T-helper 9 cell (primary cell): ENCODE results near the gene CACNA1B.
"Not testable (repeated sequence)": the region's sequence is repeated elsewhere in the genome, so short reads cannot be mapped to it uniquely, and the experiment has no call there.

Source experiments
- DNase-seq: peaks from one replicate; pipeline ENCODE4 v3.0.0-alpha.2; 2020

The CACNA1B gene

GRCh38 chr9:138119202-138120027 is 241.8 kb downstream of the CACNA1B start:
- DNase-seq: no peak

GRCh38 chr9:138120072-138120471 is 242.5 kb downstream of the CACNA1B start:
- DNase-seq: no peak

GRCh38 chr9:138120511-138121437 is 243.2 kb downstream of the CACNA1B start:
- no peak for DNase-seq

GRCh38 chr9:138121438-138122050 is 244.0 kb downstream of the CACNA1B start:
- no peak for DNase-seq

- no peak for DNase-seq
These were observed 244.6 kb downstream of the CACNA1B start for GRCh38 chr9:138122201-138122600.

GRCh38 chr9:138122676-138123075 is 245.1 kb downstream of the CACNA1B start:
- no peak for DNase-seq

- no peak for DNase-seq
These were observed 245.5 kb downstream of the CACNA1B start for GRCh38 chr9:138123086-138123485.

- not testable (repeated sequence) for DNase-seq
These were observed 248.7 kb downstream of the CACNA1B start for GRCh38 chr9:138126090-138126857.

GRCh38 chr9:138126858-138127584 is 249.4 kb downstream of the CACNA1B start:
- not testable (repeated sequence) for DNase-seq

- not testable (repeated sequence) for DNase-seq
These were observed 250.4 kb downstream of the CACNA1B start for GRCh38 chr9:138128027-138128426.

- not testable (repeated sequence) for DNase-seq
These were observed 251.7 kb downstream of the CACNA1B start for GRCh38 chr9:138129318-138129717.

GRCh38 chr9:138132946-138133705 is 255.5 kb downstream of the CACNA1B start:
- DNase-seq: not testable (repeated sequence)

GRCh38 chr9:138134581-138134980 is 257.0 kb downstream of the CACNA1B start:
- DNase-seq: not testable (repeated sequence)

GRCh38 chr9:138139096-138139495 is 261.5 kb downstream of the CACNA1B start:
- DNase-seq: not testable (repeated sequence)

GRCh38 chr9:138140980-138141379 is 263.4 kb downstream of the CACNA1B start:
- DNase-seq: not testable (repeated sequence)

- DNase-seq: not testable (repeated sequence)
These were observed 265.1 kb downstream of the CACNA1B start for GRCh38 chr9:138142528-138143244.

GRCh38 chr9:138143491-138143890 is 265.9 kb downstream of the CACNA1B start:
- DNase-seq: not testable (repeated sequence)

GRCh38 chr9:138147556-138147955 is 270.0 kb downstream of the CACNA1B start:
- DNase-seq: not testable (repeated sequence)

- DNase-seq: not testable (repeated sequence)
These were observed 272.4 kb downstream of the CACNA1B start for GRCh38 chr9:138149672-138150656.
